PC-9 (cell line): ENCODE results near the gene ULBP3. TPM values are rescaled to one million over a fixed set of nuclear protein-coding genes. Genes with fewer than 3 reads are reported as not detected.

ENCODE experiments used
- BruUV-seq: library from RNA; stranded (reverse); fragments of 400-500 nt; replicated peaks from 2 replicates; lab custom pipeline; 2021; lab: Mats Ljungman, UMichigan
- CTCF ChIA-PET: fragments of 300-600 bp; sonication (Branson Sonifier 250); formaldehyde crosslinking; loops from one replicate; lab custom pipeline; 2022; ENCODE audit warnings: antibody characterized with exemption; lab: Charles Lee
- POLR2A ChIA-PET: fragments of 300-600 bp; sonication (Branson Sonifier 250); formaldehyde crosslinking; loops from one replicate; lab custom pipeline; 2022; ENCODE audit warnings: antibody characterized with exemption; ENCODE audit not compliant: unreplicated experiment; lab: Charles Lee
- DNase-seq, 2 experiments: peaks; one replicate each; pipeline versions ENCODE4 v3.0.0 to v3.0.0-alpha.2; 2015 to 2022; ENCODE audit warnings: mixed read lengths in 1 of 2
- H2AFZ ChIP-seq: fragments of 200-600 bp; sonication (generic); 2 replicates; pipeline ENCODE4 v1.8.1; 2017; ENCODE audit warnings: antibody characterized with exemption
- H3F3A ChIP-seq: fragments of 200-600 bp; sonication (generic); 2 replicates; pipeline ENCODE4 v1.8.1; 2017; ENCODE audit warnings: antibody characterized with exemption, mild to moderate bottlenecking, low read depth; ENCODE audit not compliant: insufficient read depth
- H3K27ac ChIP-seq: fragments of 200-600 bp; sonication (generic); 2 replicates; pipeline ENCODE4 v1.6.1; 2016; ENCODE audit warnings: mixed run types
- H3K27me3 ChIP-seq: fragments of 200-600 bp; sonication (generic); 2 replicates; pipeline ENCODE4 v1.6.1; 2016; ENCODE audit warnings: low read depth, mixed run types; ENCODE audit not compliant: insufficient read depth
- H3K36me3 ChIP-seq: fragments of 200-600 bp; sonication (generic); 2 replicates; pipeline ENCODE4 v1.6.1; 2016; ENCODE audit warnings: low read depth, mixed run types
- H3K4me1 ChIP-seq: fragments of 200-600 bp; sonication (generic); replicated peaks from 2 replicates; pipeline ENCODE4 v1.6.1; 2016; ENCODE audit warnings: mixed run types; ENCODE audit not compliant: insufficient read depth
- H3K4me2 ChIP-seq: fragments of 200-600 bp; sonication (generic); 2 replicates; pipeline ENCODE4 v1.6.1; 2017; ENCODE audit warnings: mixed run types
- H3K4me3 ChIP-seq: fragments of 200-600 bp; sonication (generic); 2 replicates; pipeline ENCODE4 v1.6.1; 2016; ENCODE audit warnings: mixed run types
- H3K79me2 ChIP-seq: fragments of 200-600 bp; sonication (generic); 2 replicates; pipeline ENCODE4 v1.6.1; 2017; ENCODE audit warnings: low read depth, mixed run types
- H3K9me2 ChIP-seq: fragments of 200-600 bp; sonication (generic); 2 replicates; pipeline ENCODE4 v1.8.1; 2017; ENCODE audit warnings: mild to moderate bottlenecking; ENCODE audit not compliant: insufficient read depth
- H3K9me3 ChIP-seq: fragments of 200-600 bp; sonication (generic); 2 replicates; pipeline ENCODE4 v1.8.1; 2016; ENCODE audit warnings: low read depth; ENCODE audit not compliant: insufficient read depth
- H4K20me1 ChIP-seq: fragments of 200-600 bp; sonication (generic); 2 replicates; pipeline ENCODE4 v1.8.1; 2017; ENCODE audit not compliant: insufficient read depth
- EZH2 ChIP-seq: fragments of 200-600 bp; sonication (generic); IDR thresholded peaks from 2 replicates; pipeline ENCODE4 v1.8.0; 2017; ENCODE audit warnings: antibody characterized with exemption, low read depth
- intact Hi-C: fragments of 100-400 bp; cut with micrococcal nuclease; formaldehyde crosslinking; loops from one replicate; pipeline ENCODE4 v1.10.0; 2022; ENCODE audit not compliant: unreplicated experiment
- total RNA-seq: library from RNA; stranded (reverse); gene quantifications from 2 replicates; pipeline ENCODE4 v1.2.3, GENCODE V29; 2021
- TF ChIP-seq, protein P1 (sequence below): fragments of 200-600 bp; sonication (generic); conservative IDR thresholded peaks from 2 replicates; pipeline ENCODE4 v1.6.1; 2017; ENCODE audit warnings: mixed run types, antibody characterized with exemption, mild to moderate bottlenecking, moderate library complexity

ULBP3 gene
- total RNA-seq, 1 experiment from 2014 or later: 4.2 TPM

DNA sequence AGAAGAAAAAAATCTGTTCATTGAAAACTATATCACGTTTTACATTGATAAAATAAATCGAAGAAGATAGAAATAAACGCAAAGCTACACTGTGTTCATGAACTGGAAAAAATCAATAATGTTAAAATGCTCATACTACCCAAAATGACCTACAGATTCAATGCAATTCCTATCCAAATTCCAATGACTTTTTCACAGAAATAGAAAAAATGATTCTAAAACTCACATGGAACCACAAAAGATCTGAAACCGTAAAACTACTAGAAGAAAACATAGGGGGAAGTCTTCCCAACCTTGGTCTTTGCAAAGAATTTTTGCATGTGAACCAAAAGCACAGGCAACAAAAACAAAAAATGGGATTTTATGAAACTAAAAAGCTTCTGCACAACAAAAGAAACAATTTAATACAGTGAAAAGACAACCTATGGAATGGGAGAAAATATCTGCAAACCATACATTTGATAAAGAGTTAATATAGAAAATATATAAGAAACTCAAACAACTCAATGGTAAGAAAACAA is 33.9 kb upstream of the ULBP3 start:
- intact Hi-C loops: no loop called here
- H3K9me2 ChIP-seq: no peaks in the 10 kb centered on the region
- no peak overlapping the region for H3K27ac ChIP-seq
- H2AFZ ChIP-seq: no peak overlapping the region
- no peak for DNase-seq
- H3K79me2 ChIP-seq: no peaks in the 10 kb centered on the region
- ChIA-PET POLR2A (interaction anchor here (0.6 kb wide), 1 partner anchor 219 kb away, joined by 5 read pairs; no protein-coding TSS in a partner anchor), CTCF (no interaction called here)
- no peaks in the 10 kb centered on the region for H3F3A ChIP-seq
- no peaks in the 10 kb centered on the region for H3K36me3 ChIP-seq
- H3K4me3 ChIP-seq: no peak overlapping the region
- H3K4me2 ChIP-seq: no peak overlapping the region
- no peaks in the 10 kb centered on the region for H4K20me1 ChIP-seq
- H3K9me3 ChIP-seq: no peaks in the 10 kb centered on the region
- BruUV-seq: no TSS peak
- no peaks in the 10 kb centered on the region for H3K27me3 ChIP-seq
- TF ChIP-seq, protein P1, sequence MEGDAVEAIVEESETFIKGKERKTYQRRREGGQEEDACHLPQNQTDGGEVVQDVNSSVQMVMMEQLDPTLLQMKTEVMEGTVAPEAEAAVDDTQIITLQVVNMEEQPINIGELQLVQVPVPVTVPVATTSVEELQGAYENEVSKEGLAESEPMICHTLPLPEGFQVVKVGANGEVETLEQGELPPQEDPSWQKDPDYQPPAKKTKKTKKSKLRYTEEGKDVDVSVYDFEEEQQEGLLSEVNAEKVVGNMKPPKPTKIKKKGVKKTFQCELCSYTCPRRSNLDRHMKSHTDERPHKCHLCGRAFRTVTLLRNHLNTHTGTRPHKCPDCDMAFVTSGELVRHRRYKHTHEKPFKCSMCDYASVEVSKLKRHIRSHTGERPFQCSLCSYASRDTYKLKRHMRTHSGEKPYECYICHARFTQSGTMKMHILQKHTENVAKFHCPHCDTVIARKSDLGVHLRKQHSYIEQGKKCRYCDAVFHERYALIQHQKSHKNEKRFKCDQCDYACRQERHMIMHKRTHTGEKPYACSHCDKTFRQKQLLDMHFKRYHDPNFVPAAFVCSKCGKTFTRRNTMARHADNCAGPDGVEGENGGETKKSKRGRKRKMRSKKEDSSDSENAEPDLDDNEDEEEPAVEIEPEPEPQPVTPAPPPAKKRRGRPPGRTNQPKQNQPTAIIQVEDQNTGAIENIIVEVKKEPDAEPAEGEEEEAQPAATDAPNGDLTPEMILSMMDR: no peak
- TF ChIP-seq EZH2: no peak
- no peaks in the 10 kb centered on the region for H3K4me1 ChIP-seq

DNA sequence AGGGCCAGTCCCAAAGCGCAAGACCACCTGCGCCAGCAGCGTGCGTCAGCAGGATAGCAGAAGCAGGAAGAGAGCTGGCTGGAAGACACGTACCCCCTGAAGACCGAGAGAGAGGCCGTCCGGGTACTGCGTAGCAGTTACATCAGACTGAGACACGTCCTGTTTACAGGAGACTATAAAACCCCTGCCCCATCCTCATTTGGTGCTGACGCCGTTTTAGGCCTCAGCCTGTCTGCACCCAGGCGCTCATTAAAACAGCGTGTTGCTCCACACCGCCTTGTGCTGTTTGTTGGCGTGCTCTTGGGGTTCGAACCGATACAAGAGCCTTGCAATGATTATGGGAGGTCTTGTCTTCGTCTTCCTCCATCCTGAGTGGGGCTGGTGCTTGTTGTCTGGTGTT is 31.8 kb upstream of the ULBP3 start:
- intact Hi-C loops: no loop called here
- no peaks in the 10 kb centered on the region for H3K36me3 ChIP-seq
- no TSS peak for BruUV-seq
- no peak overlapping the region for H3K4me3 ChIP-seq
- no peaks in the 10 kb centered on the region for H4K20me1 ChIP-seq
- CTCF ChIA-PET: no interaction called here
- no peak overlapping the region for H3K27ac ChIP-seq
- H3K9me3 ChIP-seq: no peaks in the 10 kb centered on the region
- H3K27me3 ChIP-seq: no peaks in the 10 kb centered on the region
- no peaks in the 10 kb centered on the region for H3K4me1 ChIP-seq
- no peaks in the 10 kb centered on the region for H3K79me2 ChIP-seq
- no peak for DNase-seq
- H3F3A ChIP-seq: no peaks in the 10 kb centered on the region
- TF ChIP-seq, protein P1: no peak
- TF ChIP-seq EZH2: no peak
- POLR2A ChIA-PET: no interaction called here
- H2AFZ ChIP-seq: no peak overlapping the region
- no peaks in the 10 kb centered on the region for H3K9me2 ChIP-seq
- H3K4me2 ChIP-seq: no peak overlapping the region

DNA sequence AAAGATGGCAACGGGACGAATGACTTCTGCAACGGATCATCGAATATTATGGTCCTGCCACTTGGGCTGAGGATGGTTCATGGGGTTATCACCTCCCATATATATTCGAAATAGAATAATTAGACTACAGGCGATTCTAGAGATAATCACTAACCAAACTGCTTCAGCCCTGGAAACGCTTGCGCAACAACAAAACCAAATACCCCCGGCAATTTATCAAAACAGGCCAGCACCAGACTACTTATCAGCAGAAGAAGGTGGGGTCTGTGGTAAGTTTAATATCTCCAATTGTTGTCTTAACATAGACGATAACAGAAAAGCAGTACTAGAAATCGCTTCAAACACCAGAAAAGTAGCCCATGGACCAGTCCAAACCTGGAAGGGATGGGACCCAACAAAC is 31.0 kb upstream of the ULBP3 start:
- no peaks in the 10 kb centered on the region for H3K4me1 ChIP-seq
- no peaks in the 10 kb centered on the region for H3K79me2 ChIP-seq
- no peak for DNase-seq
- H3K9me2 ChIP-seq: no peaks in the 10 kb centered on the region
- no peak overlapping the region for H3K4me2 ChIP-seq
- no TSS peak for BruUV-seq
- H3F3A ChIP-seq: no peaks in the 10 kb centered on the region
- ChIA-PET CTCF (no interaction called here), POLR2A (no interaction called here)
- H3K36me3 ChIP-seq: no peaks in the 10 kb centered on the region
- H3K27me3 ChIP-seq: no peaks in the 10 kb centered on the region
- no peak overlapping the region for H2AFZ ChIP-seq
- intact Hi-C loops: no loop called here
- H3K9me3 ChIP-seq: no peaks in the 10 kb centered on the region
- TF ChIP-seq, protein P1: no peak
- TF ChIP-seq EZH2: no peak
- no peak overlapping the region for H3K4me3 ChIP-seq
- H4K20me1 ChIP-seq: no peaks in the 10 kb centered on the region
- no peak overlapping the region for H3K27ac ChIP-seq
